ENCODE results near the gene RASAL1. TPM values are rescaled to one million over a fixed set of nuclear protein-coding genes. Genes with fewer than 3 reads are reported as not detected.

RASAL1 gene
- total RNA-seq, 2 donors from 2014 or later, result 9.0 to 10.2 TPM

GRCh38 chr12:113052326-113052725 is 83.2 kb downstream of the RASAL1 start:
- Histone ChIP-seq H3K9me3 (no peaks in the 10 kb centered on the region), H3K9ac (ENCODE audit: low read depth in 2 of 2, low read length in 2 of 2) (no peak overlapping the region), H3K27ac (no peak overlapping the region), H3K27me3 (peaks cover 20% of the 10 kb centered on the region), H3K36me3 (no peaks in the 10 kb centered on the region), H3K4me1 (no peaks in the 10 kb centered on the region), H3K4me3 (no peak overlapping the region)
- intact Hi-C loops (cut with DNase I), result loop anchor here (5.0 kb wide), 1 partner anchor 100 kb away; no protein-coding TSS in a partner anchor
- no peak for DNase-seq
- TF ChIP-seq CTCF (IDR thresholded peaks at IDR 0.05), result no peak

- no peaks in the 10 kb centered on the region for H3K9me3 ChIP-seq
- H3K4me3 ChIP-seq, result no peak overlapping the region
- no peak overlapping the region for H3K9ac ChIP-seq (ENCODE audit: low read depth in 2 of 2, low read length in 2 of 2)
- no peaks in the 10 kb centered on the region for H3K36me3 ChIP-seq
- H3K27ac ChIP-seq, result no peak overlapping the region
- DNase-seq, result no peak
- no peaks in the 10 kb centered on the region for H3K4me1 ChIP-seq
- no peak for TF ChIP-seq CTCF (IDR thresholded peaks at IDR 0.05)
- H3K27me3 ChIP-seq, result peaks cover 14% of the 10 kb centered on the region
- intact Hi-C loops (cut with DNase I), result loop anchor here (5.0 kb wide), 1 partner anchor 101 kb away; no protein-coding TSS in a partner anchor
Measured at GRCh38 chr12:113051759-113052158, 83.8 kb downstream of the RASAL1 start.

GRCh38 chr12:113050795-113051194 is 84.8 kb downstream of the RASAL1 start:
- Histone ChIP-seq H3K9ac (ENCODE audit: low read depth in 2 of 2, low read length in 2 of 2) (no peak overlapping the region), H3K4me1 (no peaks in the 10 kb centered on the region), H3K4me3 (no peak overlapping the region), H3K27ac (no peak overlapping the region), H3K27me3 (peaks cover 9% of the 10 kb centered on the region), H3K9me3 (no peaks in the 10 kb centered on the region), H3K36me3 (no peaks in the 10 kb centered on the region)
- DNase-seq, result no peak
- TF ChIP-seq CTCF (IDR thresholded peaks at IDR 0.05), result no peak
- intact Hi-C loops (cut with DNase I), result loop anchor here (5.0 kb wide), 1 partner anchor 102 kb away; no protein-coding TSS in a partner anchor

GRCh38 chr12:113049976-113050742 is 85.4 kb downstream of the RASAL1 start:
- DNase-seq, result no peak
- H3K27me3 ChIP-seq, result peaks cover 4% of the 10 kb centered on the region
- no peaks in the 10 kb centered on the region for H3K9me3 ChIP-seq
- no peaks in the 10 kb centered on the region for H3K36me3 ChIP-seq
- intact Hi-C loops (cut with DNase I), result loop anchor here (2.0 to 5.0 kb wide), 3 partner anchors 47 to 123 kb away; no protein-coding TSS in a partner anchor
- no peak overlapping the region for H3K4me3 ChIP-seq
- no peak overlapping the region for H3K9ac ChIP-seq (ENCODE audit: low read depth in 2 of 2, low read length in 2 of 2)
- no peak overlapping the region for H3K27ac ChIP-seq
- TF ChIP-seq CTCF (IDR thresholded peaks at IDR 0.05), result no peak
- no peaks in the 10 kb centered on the region for H3K4me1 ChIP-seq

Small RNA genes lying within 50 kb of the gene (microRNA-seq; reads per million reads assigned to microRNA genes)
- not detected for gene MIR7106

Other genes starting within 250 kb of the RASAL1 start
- gene OAS1, start 228.8 kb downstream of the RASAL1 start, total RNA-seq, result 100 to 1,000 TPM in 1 of 2 donors, 10 to 100 TPM in 1; 98.2 to 110 TPM
- 10 to 100 TPM; 15.2 to 39.1 TPM for gene OAS3, start 197.3 kb downstream of the RASAL1 start, total RNA-seq
- 1 to 10 TPM; 3.0 to 3.2 TPM for gene OAS2, start 157.2 kb downstream of the RASAL1 start, total RNA-seq
- gene DTX1, start 79.0 kb downstream of the RASAL1 start, total RNA-seq, result 1 to 10 TPM in 1 of 2 donors, under 1 TPM in 1; 0.82 to 1.3 TPM
- under 1 TPM in 1 of 2 donors, not detected in 1; 0.20 TPM for gene CFAP73, start 14.0 kb upstream of the RASAL1 start, total RNA-seq
- 10 to 100 TPM; 54.8 to 98.3 TPM for gene DDX54, start 49.7 kb upstream of the RASAL1 start, total RNA-seq
- 10 to 100 TPM; 13.9 to 26.9 TPM for gene RITA1, start 50.0 kb upstream of the RASAL1 start, total RNA-seq
- 10 to 100 TPM; 55.5 to 85.6 TPM for gene TPCN1, start 85.7 kb upstream of the RASAL1 start, total RNA-seq
- gene SLC8B1, start 199.3 kb upstream of the RASAL1 start, total RNA-seq, result 10 to 100 TPM; 34.3 to 44.1 TPM
- 10 to 100 TPM; 20.2 to 23.4 TPM for gene PLBD2, start 222.8 kb upstream of the RASAL1 start, total RNA-seq